Stomach smooth muscle (tissue), 2 donors: ENCODE results near the gene FYN.
A peak's percentile ranks its signal among the peaks of the same experiment; 100 is the strongest.

Experiments
- H3K27ac ChIP-seq: one replicate; pipeline ENCODE4 v1.7.0; 2013; ENCODE audit warnings: mild to moderate bottlenecking, low read length, inconsistent platforms
- H3K27me3 ChIP-seq, 2 donors: one replicate each; pipeline ENCODE4 v1.7.0; 2013; ENCODE audit warnings: low read length in 2 of 2; ENCODE audit not compliant: insufficient read depth in 2 of 2, control insufficient read depth in 1 of 2
- H3K36me3 ChIP-seq, 2 donors: one replicate each; pipeline ENCODE4 v1.7.0; 2013; ENCODE audit warnings: low read length in 2 of 2; ENCODE audit not compliant: control insufficient read depth in 2 of 2, insufficient read depth in 2 of 2
- H3K4me1 ChIP-seq: one replicate; pipeline ENCODE4 v1.7.0; 2013; ENCODE audit warnings: low read length; ENCODE audit not compliant: control insufficient read depth, insufficient read depth
- H3K4me3 ChIP-seq, 2 donors: one replicate each; pipeline ENCODE4 v1.7.0; 2013; ENCODE audit warnings: low read length in 2 of 2
- H3K9ac ChIP-seq, 2 donors: one replicate each; pipeline ENCODE4 v1.7.0; 2013; ENCODE audit warnings: low read length in 2 of 2, mild to moderate bottlenecking in 1 of 2
- H3K9me3 ChIP-seq, 2 donors: one replicate each; pipeline ENCODE4 v1.7.0; 2013; ENCODE audit warnings: low read length in 2 of 2; ENCODE audit not compliant: control insufficient read depth in 2 of 2
- donor health status: healthy.
- donor health status: Pancreatic carcinoma.

FYN gene

DNA sequence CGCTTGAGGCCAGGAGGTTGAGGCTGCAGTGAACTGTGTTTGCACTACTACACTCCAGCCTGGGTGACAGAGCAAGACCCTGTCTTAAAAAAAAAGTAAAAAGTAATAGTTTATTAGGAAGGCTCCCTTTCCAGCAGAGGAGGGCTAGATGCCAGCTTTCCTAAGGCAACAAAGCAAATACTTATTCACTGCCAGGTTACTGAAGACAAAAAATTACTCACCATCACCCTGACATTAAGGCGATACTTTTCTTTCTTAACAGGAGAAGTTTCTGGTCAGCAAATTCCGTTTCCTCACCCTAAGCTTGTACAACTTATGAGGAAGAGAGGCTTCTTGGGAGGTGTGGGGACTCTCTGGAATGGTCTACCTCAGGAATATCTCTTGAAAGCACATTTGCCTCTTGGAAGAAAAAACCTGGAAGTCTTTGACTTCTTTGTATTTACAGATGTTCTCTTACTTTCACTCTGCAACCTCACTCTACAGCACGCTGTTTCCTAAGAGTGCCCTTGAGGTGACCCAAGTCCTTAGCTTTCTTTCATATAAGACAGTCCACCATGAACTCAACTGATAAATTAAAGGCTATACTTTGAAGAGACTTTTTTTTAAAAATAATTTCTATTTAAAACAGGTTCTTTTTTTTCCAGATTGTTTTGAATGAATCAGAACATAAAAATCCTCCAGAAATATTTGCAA is 214.6 kb downstream of the FYN start:
- Histone ChIP-seq H3K27ac (peak overlapping the region; percentile 42), H3K9ac (no peak overlapping the region), H3K36me3 (no peaks in the 10 kb centered on the region), H3K4me1 (peaks cover 27% of the 10 kb centered on the region), H3K9me3 (no peaks in the 10 kb centered on the region), H3K27me3 (no peaks in the 10 kb centered on the region), H3K4me3 (no peak overlapping the region)

DNA sequence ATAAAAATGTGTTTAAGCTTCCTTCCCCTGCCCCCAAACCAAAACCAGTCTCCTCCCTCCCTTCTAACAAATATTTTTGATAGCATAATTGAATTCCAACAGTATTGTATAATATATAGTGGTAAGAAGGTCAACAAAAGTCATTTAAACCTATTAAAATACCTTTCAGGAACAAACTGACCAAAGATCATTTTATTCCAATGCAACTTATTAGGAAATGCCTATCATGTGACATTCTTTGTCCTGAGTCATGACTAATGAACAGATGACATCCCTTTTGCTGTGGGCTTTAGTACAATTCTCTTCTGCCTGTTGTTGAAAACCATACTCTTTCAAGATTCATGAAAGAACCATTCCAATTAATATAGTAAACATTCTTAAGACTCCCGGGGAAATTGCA is 216.1 kb downstream of the FYN start:
- Histone ChIP-seq H3K27ac (no peak overlapping the region), H3K27me3 (no peaks in the 10 kb centered on the region), H3K9me3 (no peaks in the 10 kb centered on the region), H3K4me3 (no peak overlapping the region), H3K36me3 (no peaks in the 10 kb centered on the region), H3K9ac (no peak overlapping the region), H3K4me1 (peaks cover 12% of the 10 kb centered on the region)

DNA sequence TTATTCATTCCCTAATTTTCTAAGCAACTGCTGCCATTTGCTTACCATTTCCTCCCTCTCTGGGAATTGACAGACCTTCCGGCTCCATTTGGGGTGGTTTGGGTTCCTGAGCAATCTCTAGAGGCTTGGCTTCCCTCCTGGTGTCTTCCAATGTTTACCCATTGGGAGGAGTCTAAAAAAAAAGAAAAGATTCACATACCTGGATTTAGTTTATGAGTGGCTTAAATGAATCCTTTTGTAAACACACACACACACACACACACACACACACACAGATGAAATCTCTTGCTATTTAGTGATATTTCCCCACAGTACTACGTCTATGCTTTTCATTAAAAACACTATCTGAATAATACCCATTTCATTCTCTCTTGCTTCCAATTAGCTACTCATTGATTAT is 219.3 kb downstream of the FYN start:
- Histone ChIP-seq H3K4me1 (peaks cover 3% of the 10 kb centered on the region), H3K4me3 (no peak overlapping the region), H3K27me3 (no peaks in the 10 kb centered on the region), H3K36me3 (no peaks in the 10 kb centered on the region), H3K9me3 (no peaks in the 10 kb centered on the region), H3K27ac (no peak overlapping the region), H3K9ac (no peak overlapping the region)

DNA sequence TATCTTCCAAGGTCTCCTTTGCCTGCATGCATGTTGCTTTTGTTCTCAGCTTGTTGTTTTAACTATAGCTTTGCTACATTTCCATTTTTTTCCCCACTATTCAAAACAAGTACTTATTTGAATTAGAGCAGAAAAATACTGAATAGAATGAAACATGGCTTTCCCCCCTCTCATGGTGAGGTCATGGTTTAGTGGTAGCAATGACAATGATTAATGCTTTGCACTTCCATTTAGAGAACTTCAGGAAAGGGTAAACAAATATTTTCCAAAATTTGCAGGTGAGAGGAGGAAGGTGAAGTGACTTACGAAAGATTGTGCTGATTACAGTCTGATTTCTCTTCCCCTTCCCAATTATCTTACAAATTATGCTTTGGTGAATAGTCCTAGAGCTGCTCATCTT is 219.8 kb downstream of the FYN start:
- no peak overlapping the region for H3K4me3 ChIP-seq
- no peaks in the 10 kb centered on the region for H3K36me3 ChIP-seq
- no peaks in the 10 kb centered on the region for H3K27me3 ChIP-seq
- H3K27ac ChIP-seq = no peak overlapping the region
- H3K9me3 ChIP-seq = no peaks in the 10 kb centered on the region
- peaks cover 2% of the 10 kb centered on the region for H3K4me1 ChIP-seq
- H3K9ac ChIP-seq = no peak overlapping the region

DNA sequence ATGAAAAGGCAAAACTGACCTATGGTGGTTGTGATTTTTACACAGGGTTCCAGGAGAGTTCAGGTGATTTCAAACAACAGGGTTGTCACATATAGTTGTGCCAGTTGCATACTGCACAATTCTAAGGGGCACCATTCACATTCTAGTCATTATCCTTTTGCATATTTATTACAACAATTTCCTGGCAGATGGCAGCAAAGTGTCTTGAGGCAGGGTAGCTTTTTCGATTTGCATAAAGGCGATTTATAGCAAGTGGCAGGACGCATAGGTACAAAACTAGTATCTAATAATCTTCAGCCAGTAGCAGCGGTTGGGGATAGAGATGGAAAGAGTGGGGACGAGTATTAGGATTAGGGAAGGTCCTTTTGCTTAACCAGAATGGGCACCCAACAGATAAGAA is 221.1 kb downstream of the FYN start:
- Histone ChIP-seq H3K9me3 (no peaks in the 10 kb centered on the region), H3K4me3 (no peak overlapping the region), H3K27me3 (no peaks in the 10 kb centered on the region), H3K36me3 (no peaks in the 10 kb centered on the region), H3K4me1 (peaks cover under 1% of the 10 kb centered on the region), H3K27ac (no peak overlapping the region), H3K9ac (no peak overlapping the region)

DNA sequence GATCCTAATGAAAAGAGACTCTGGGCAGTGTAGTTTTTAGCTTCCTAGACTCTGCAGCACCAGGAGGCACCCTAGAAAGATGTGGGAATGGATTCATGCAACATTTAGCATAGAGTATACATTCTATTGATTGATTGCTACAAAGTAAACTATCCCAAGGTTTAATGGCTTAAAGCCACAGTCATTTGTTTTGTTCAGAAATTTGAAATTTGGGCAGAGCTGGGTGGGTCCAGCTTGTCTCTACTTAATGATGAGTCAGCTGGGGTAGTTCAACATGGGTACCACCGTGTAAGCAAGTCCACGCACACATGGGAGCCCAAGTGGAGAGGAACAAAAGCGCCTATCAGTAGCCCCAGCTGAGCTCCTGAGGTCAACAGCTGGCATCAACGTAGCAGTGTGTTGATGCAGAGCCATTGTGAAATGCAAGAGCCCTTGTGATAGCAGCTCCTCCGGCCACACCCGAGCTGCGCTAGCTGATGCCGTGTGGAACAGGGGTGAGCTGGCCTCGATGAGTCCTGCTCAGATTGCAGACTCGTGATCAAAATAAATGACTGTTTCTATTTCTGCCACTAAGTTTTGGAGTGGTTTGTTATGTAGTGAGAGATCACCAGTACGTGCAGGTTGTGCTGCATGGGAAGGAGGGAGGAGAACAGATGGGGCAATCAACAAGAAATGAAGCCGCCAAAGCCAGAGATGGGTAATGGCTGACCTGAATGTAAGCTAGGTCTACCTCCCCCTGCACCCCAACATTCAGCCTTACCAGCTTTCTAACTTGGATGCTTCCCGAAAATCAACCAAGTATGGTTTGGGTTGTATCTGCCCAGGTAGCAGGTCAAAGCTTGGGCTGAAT is 221.8 kb downstream of the FYN start:
- no peak overlapping the region for H3K9ac ChIP-seq
- H3K27me3 ChIP-seq = no peaks in the 10 kb centered on the region
- no peak overlapping the region for H3K27ac ChIP-seq
- H3K9me3 ChIP-seq = no peaks in the 10 kb centered on the region
- H3K4me1 ChIP-seq = peaks cover 6% of the 10 kb centered on the region
- no peaks in the 10 kb centered on the region for H3K36me3 ChIP-seq
- H3K4me3 ChIP-seq = no peak overlapping the region

DNA sequence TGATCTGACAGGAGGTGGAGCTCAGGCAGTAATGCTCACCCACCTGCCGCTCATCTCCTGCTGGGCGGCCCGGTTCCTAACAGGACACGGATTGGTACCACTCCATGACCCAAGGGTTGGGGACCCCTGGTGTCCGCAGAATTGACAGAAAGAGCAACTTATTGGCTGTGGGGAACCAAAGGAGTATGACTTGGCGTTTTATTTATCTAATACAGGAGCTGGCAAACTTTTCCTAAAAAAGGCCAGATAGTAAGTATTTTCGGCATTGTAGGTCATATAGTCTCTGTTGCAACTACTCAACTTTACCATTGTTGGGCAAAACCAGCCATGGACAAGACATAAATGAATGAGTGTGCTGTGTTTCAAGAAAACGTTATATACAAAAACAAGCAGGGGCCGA is 223.2 kb downstream of the FYN start:
- Histone ChIP-seq H3K9ac (no peak overlapping the region), H3K4me1 (peaks cover 6% of the 10 kb centered on the region), H3K27me3 (no peaks in the 10 kb centered on the region), H3K27ac (no peak overlapping the region), H3K36me3 (no peaks in the 10 kb centered on the region), H3K9me3 (no peaks in the 10 kb centered on the region), H3K4me3 (no peak overlapping the region)

DNA sequence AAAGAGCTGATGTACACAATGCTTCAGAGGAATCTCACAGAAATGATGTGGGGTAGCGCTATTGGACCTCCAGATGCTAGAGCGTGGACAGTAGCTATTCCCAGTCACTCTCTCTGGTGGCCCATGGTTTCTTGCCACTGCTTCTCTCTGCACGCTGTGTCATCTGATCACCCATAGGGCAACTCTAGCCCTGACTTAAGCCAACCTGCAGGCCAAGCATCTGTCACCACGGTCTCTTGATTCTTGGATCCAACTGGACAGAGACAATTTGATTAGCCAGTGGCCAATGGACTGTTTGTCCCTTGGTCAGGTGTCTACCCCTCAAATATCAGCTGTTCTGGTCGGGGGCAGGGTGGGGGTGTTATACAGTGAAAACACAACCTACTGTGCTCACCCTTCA is 225.2 kb downstream of the FYN start:
- Histone ChIP-seq H3K27ac (no peak overlapping the region), H3K9ac (no peak overlapping the region), H3K4me3 (no peak overlapping the region), H3K36me3 (no peaks in the 10 kb centered on the region), H3K4me1 (peaks cover 6% of the 10 kb centered on the region), H3K27me3 (no peaks in the 10 kb centered on the region), H3K9me3 (no peaks in the 10 kb centered on the region)

DNA sequence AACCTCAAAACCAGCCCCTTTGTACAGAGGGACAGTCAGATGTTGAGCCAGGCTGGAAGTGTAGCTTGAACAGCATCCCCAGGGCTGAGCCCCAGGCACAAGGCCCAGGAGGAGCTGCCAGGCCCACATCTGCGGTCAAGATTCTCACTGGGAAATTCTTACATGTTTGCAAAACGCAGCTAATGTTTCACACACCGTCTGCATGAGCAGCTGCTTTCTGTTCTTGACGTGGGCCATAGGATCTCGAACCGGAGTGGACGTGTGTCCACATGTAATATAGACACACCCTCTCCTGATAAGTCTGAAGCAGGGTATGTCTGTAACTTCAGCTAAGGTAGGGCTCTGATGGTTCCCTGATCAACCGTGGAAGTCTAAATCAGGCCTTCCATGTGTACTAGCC is 226.3 kb downstream of the FYN start:
- Histone ChIP-seq H3K4me3 (peak overlapping the region in 1 of 2 donors; percentile 22), H3K4me1 (peaks cover 9% of the 10 kb centered on the region), H3K36me3 (no peaks in the 10 kb centered on the region), H3K27me3 (no peaks in the 10 kb centered on the region), H3K9ac (peak overlapping the region in 1 of 2 donors; percentile 42), H3K9me3 (no peaks in the 10 kb centered on the region), H3K27ac (peak overlapping the region; percentile 41)

DNA sequence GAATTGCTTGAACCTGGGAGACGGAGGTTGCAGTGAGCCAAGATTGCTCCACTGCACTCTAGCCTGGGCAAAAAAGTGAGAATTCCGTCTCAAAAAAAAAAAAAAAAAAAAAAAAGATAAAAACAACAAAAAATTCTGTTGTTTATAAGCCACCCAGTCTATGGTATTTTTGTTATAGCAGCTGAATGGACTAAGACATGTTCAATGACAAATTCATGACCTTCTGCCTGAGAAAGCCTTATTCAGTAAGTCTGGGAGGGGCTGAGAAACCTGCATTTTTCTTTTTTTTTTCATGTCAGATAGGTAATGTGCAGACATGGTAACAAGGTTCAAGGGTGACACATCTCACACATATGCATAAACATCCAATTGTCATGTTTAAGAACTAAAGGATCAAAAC is 227.2 kb downstream of the FYN start:
- H3K9ac ChIP-seq = no peak overlapping the region
- peaks cover 9% of the 10 kb centered on the region for H3K4me1 ChIP-seq
- no peaks in the 10 kb centered on the region for H3K9me3 ChIP-seq
- H3K4me3 ChIP-seq = no peak overlapping the region
- H3K27me3 ChIP-seq = no peaks in the 10 kb centered on the region
- H3K27ac ChIP-seq = no peak overlapping the region
- no peaks in the 10 kb centered on the region for H3K36me3 ChIP-seq

DNA sequence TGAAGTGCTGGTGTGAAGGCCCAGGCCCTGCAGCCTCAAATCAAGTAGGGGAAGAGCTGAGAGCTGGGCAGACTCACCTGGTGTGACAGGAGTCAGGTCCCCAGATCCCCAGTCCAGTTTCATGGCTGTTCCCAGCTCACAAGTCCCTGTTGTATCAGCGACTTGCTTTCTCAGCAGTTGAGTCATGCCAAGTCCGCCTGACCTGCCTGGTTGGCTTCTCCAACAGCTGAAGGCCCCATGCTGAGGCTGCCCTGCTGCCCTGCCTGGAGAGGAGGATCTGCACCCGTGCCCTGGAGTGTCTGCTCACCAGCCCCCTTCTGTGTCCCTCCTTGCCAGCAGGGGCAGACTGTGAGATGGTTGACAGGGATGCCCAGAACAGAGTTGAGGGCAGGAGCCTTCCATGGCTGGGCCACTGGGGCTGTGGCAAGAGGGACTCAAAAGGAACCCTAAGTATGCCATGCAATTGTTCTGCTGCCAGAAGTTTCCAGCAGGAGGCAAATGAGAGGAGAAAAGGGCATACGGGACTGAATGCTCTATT is 228.3 kb downstream of the FYN start:
- H3K9me3 ChIP-seq = no peaks in the 10 kb centered on the region
- no peak overlapping the region for H3K4me3 ChIP-seq
- no peaks in the 10 kb centered on the region for H3K27me3 ChIP-seq
- H3K36me3 ChIP-seq = no peaks in the 10 kb centered on the region
- H3K27ac ChIP-seq = no peak overlapping the region
- no peak overlapping the region for H3K9ac ChIP-seq
- H3K4me1 ChIP-seq = peaks cover 9% of the 10 kb centered on the region
